Breast epithelium (tissue), 4 donors: Measurements from ENCODE around the gene MED9. TPM values are rescaled to one million over a fixed set of nuclear protein-coding genes. Genes with fewer than 3 reads are reported as not detected.
A peak's percentile ranks its signal among the peaks of the same experiment; 100 is the strongest.

Experiments
- DNase-seq, 2 donors: peaks; one replicate each; pipeline ENCODE4 v3.0.0-alpha.2; 2019; ENCODE audit warnings: low spot score in 2 of 2
- H3K27ac ChIP-seq, 2 donors: fragments of 200-600 bp; sonication (generic) in 1 of 2; one replicate each; pipeline ENCODE4 v1.5.1; 2016 to 2019; ENCODE audit warnings: mild to moderate bottlenecking in 1 of 2
- H3K27me3 ChIP-seq, 2 donors: fragments of 200-600 bp; sonication (generic) in 1 of 2; one replicate each; pipeline versions ENCODE4 v1.5.1 to v1.6.0; 2017 to 2019; ENCODE audit warnings: control low read depth in 1 of 2, mild to moderate bottlenecking in 1 of 2
- H3K36me3 ChIP-seq: fragments of 200-600 bp; one replicate; pipeline ENCODE4 v1.5.1; 2019
- H3K4me1 ChIP-seq, 2 donors: fragments of 200-600 bp; sonication (generic); one replicate each; pipeline ENCODE4 v1.5.1; 2016 to 2019; ENCODE audit warnings: control low read depth in 1 of 2
- H3K4me3 ChIP-seq, 3 donors: fragments of 200-600 bp; sonication (generic); 1 replicate in 2 of 3; 2 replicates in 1 of 3; pipeline ENCODE4 v1.5.1; 2016 to 2019; ENCODE audit warnings: mild to moderate bottlenecking in 3 of 3, moderate library complexity in 2 of 3
- H3K9me3 ChIP-seq, 2 donors: fragments of 200-600 bp; sonication (generic) in 1 of 2; one replicate each; pipeline ENCODE4 v1.5.1; 2016 to 2019; ENCODE audit warnings: control low read depth in 1 of 2
- POLR2A ChIP-seq: fragments of 450-650 bp; IDR thresholded peaks from one replicate; pipeline ENCODE4 v1.6.1; 2016; ENCODE audit warnings: antibody characterized with exemption, mild to moderate bottlenecking, moderate library complexity
- POLR2AphosphoS5 ChIP-seq, 3 donors: sonication (generic); formaldehyde crosslinking; IDR thresholded peaks; one replicate each; pipeline ENCODE4 v1.6.1; 2017; ENCODE audit warnings: antibody characterized with exemption in 3 of 3
- intact Hi-C: fragments of 100-400 bp; cut with DNase I; formaldehyde crosslinking; loops from one replicate; pipeline ENCODE4 v1.15.1; 2023; ENCODE audit warnings: low total_unique reads
- total RNA-seq, 3 donors: library from RNA; depleted of rRNA; stranded (reverse); fragments of >200 nt; gene quantifications; one replicate each; pipeline ENCODE4 v1.1.0, GENCODE V29; 2016
- TF ChIP-seq, protein P1 (sequence below), 3 donors: fragments of 450-650 bp; IDR thresholded peaks; one replicate each; pipeline ENCODE4 v1.5.1; 2016 to 2017; ENCODE audit warnings: antibody characterized with exemption in 3 of 3, mild to moderate bottlenecking in 3 of 3, moderate library complexity in 3 of 3

The MED9 gene
- total RNA-seq, 3 donors from 2014 or later = 13.4 to 22.5 (median 20.0) TPM

DNA sequence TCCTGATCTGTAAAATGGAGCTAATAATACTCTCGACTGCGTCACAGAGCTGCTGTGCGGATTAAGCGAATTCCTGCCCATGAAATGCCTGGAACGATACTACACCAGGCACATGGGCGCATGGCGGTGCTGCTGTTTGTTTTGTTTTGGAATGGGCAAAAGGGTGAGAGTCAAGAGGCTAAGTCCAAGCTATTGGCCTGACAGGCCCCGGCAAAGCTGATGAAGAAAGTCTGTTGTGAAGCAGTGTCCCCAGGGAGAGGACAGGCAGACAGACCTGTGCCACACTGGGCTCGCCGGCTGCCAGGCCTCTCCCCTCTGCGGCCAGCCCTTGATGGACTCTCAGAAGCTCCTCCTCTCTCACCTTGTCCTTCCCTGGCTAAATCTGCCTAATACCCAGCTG, 50.7 kb downstream of the MED9 start:
- Histone ChIP-seq H3K9me3 (no peaks in the 10 kb centered on the region), H3K27me3 (no peaks in the 10 kb centered on the region), H3K4me1 (no peaks in the 10 kb centered on the region), H3K36me3 (no peaks in the 10 kb centered on the region), H3K4me3 (no peak overlapping the region), H3K27ac (no peak overlapping the region)
- DNase-seq = no peak
- intact Hi-C loops = no loop called here
- TF ChIP-seq POLR2AphosphoS5 (IDR thresholded peaks at IDR 0.05) = no peak

GRCh38 chr17:17527956-17528500, 51.2 kb downstream of the MED9 start:
- DNase-seq = no peak
- Histone ChIP-seq H3K27ac (no peak overlapping the region), H3K4me3 (no peak overlapping the region), H3K27me3 (no peaks in the 10 kb centered on the region), H3K36me3 (no peaks in the 10 kb centered on the region), H3K9me3 (no peaks in the 10 kb centered on the region), H3K4me1 (no peaks in the 10 kb centered on the region)
- intact Hi-C loops = no loop called here
- TF ChIP-seq, protein P1, sequence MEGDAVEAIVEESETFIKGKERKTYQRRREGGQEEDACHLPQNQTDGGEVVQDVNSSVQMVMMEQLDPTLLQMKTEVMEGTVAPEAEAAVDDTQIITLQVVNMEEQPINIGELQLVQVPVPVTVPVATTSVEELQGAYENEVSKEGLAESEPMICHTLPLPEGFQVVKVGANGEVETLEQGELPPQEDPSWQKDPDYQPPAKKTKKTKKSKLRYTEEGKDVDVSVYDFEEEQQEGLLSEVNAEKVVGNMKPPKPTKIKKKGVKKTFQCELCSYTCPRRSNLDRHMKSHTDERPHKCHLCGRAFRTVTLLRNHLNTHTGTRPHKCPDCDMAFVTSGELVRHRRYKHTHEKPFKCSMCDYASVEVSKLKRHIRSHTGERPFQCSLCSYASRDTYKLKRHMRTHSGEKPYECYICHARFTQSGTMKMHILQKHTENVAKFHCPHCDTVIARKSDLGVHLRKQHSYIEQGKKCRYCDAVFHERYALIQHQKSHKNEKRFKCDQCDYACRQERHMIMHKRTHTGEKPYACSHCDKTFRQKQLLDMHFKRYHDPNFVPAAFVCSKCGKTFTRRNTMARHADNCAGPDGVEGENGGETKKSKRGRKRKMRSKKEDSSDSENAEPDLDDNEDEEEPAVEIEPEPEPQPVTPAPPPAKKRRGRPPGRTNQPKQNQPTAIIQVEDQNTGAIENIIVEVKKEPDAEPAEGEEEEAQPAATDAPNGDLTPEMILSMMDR (IDR thresholded peaks at IDR 0.05) = no peak
- no peak for TF ChIP-seq POLR2AphosphoS5 (IDR thresholded peaks at IDR 0.05)
- TF ChIP-seq POLR2A = no peak

DNA sequence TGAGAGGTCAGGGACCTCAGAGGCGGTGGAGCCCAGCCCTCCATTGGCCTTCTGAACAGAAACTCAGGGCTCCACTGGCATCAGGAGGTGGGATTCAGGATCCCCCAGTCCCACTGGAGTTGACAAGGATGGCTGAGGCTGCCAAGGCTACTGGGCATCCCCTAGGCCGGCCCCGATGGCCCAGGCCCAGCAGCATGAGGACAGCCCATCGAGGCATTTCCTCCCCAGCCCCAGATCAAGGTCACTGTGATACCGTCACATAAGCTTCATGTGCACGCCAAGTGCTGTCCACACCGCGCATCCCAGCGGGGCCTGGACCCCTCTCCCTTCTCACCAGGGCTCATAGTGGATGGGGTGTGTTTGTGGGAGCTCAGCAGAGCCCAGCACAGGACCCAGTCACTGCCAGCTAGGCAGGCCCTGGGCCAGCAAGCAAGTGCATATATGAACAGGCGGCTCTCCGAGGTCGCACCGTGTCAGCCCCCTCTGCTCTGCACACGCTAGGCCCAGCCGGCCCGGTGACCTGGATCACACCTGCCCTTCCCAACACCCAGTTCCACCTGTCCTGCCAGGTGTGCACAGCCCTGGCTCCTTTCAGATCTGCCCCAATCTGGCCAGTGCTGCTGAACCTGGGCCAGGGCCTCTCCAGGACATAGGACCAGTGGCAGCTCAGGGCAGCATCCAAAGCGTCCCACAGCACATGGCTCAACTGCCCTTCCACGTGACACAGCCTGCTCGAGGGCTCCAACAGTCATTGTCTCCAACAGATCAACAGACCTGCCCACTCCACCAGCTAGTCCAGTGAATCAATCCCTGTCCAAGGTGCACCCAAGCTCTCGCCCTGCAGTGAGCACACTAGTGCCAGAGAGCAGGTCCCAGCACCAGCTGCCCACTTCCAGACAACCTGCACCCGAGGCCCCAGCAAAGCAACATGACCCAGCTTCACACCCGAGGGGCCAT, 52.2 kb downstream of the MED9 start:
- TF ChIP-seq, protein P1 (IDR thresholded peaks at IDR 0.05) = no peak
- TF ChIP-seq POLR2A = no peak
- no peak for TF ChIP-seq POLR2AphosphoS5 (IDR thresholded peaks at IDR 0.05)
- Histone ChIP-seq H3K27me3 (no peaks in the 10 kb centered on the region), H3K4me3 (no peak overlapping the region), H3K4me1 (no peaks in the 10 kb centered on the region), H3K36me3 (no peaks in the 10 kb centered on the region), H3K27ac (no peak overlapping the region), H3K9me3 (no peaks in the 10 kb centered on the region)
- intact Hi-C loops = no loop called here
- peak in 1 of 2 donors; percentile 64 for DNase-seq

GRCh38 chr17:17531156-17531555, 54.4 kb downstream of the MED9 start:
- Histone ChIP-seq H3K27ac (no peak overlapping the region), H3K9me3 (no peaks in the 10 kb centered on the region), H3K36me3 (no peaks in the 10 kb centered on the region), H3K27me3 (no peaks in the 10 kb centered on the region), H3K4me3 (no peak overlapping the region), H3K4me1 (no peaks in the 10 kb centered on the region)
- TF ChIP-seq, protein P1 (IDR thresholded peaks at IDR 0.05) = no peak
- TF ChIP-seq POLR2AphosphoS5 (IDR thresholded peaks at IDR 0.05) = no peak
- TF ChIP-seq POLR2A = no peak
- intact Hi-C loops = no loop called here
- DNase-seq = no peak

GRCh38 chr17:17532991-17533390, 56.2 kb downstream of the MED9 start:
- DNase-seq = no peak
- H3K36me3 ChIP-seq = no peaks in the 10 kb centered on the region
- no peaks in the 10 kb centered on the region for H3K27me3 ChIP-seq
- TF ChIP-seq, protein P1 (IDR thresholded peaks at IDR 0.05) = no peak
- TF ChIP-seq POLR2AphosphoS5 (IDR thresholded peaks at IDR 0.05) (no peak), POLR2A (no peak)
- intact Hi-C loops = no loop called here
- no peaks in the 10 kb centered on the region for H3K9me3 ChIP-seq
- no peaks in the 10 kb centered on the region for H3K4me1 ChIP-seq
- H3K4me3 ChIP-seq = no peak overlapping the region
- H3K27ac ChIP-seq = no peak overlapping the region
